WTC11 (cell line): Measurements from ENCODE around the gene WDFY3. TPM values are rescaled to one million over a fixed set of nuclear protein-coding genes. Genes with fewer than 3 reads are reported as not detected.

ENCODE experiments used
- ATAC-seq: fragments of 200-7000 bp; cut with Tn5 transposase; 2 replicates; pipeline ENCODE4 v1.10.0; 2021; ENCODE audit warnings: mild to moderate bottlenecking, moderate library complexity
- CTCF ChIA-PET: fragments of 300-600 bp; sonication (Branson Sonifier 250); formaldehyde crosslinking; loops from one replicate; lab custom pipeline; 2021; ENCODE audit warnings: antibody characterized with exemption; lab: Charles Lee
- POLR2A ChIA-PET: fragments of 350-600 bp; sonication (Branson Sonifier 250); formaldehyde crosslinking; loops from one replicate; lab custom pipeline; 2021; ENCODE audit warnings: antibody characterized with exemption; lab: Charles Lee
- DNase-seq: peaks from one replicate; pipeline ENCODE4 v3.0.0; 2021; ENCODE audit warnings: low spot score
- H3K27ac Mint-ChIP-seq: 2 replicates; pipeline ENCODE4 v1.8.0; 2021; ENCODE audit warnings: mixed read lengths
- H3K27me3 Mint-ChIP-seq: 2 replicates; pipeline ENCODE4 v1.8.0; 2021; ENCODE audit warnings: low read depth, mild to moderate bottlenecking, moderate library complexity, mixed read lengths
- H3K36me3 Mint-ChIP-seq: 2 replicates; pipeline ENCODE4 v1.8.0; 2021; ENCODE audit warnings: mixed read lengths
- H3K4me1 Mint-ChIP-seq: 2 replicates; pipeline ENCODE4 v1.8.0; 2022; ENCODE audit warnings: mixed read lengths
- H3K4me3 Mint-ChIP-seq: 2 replicates; pipeline ENCODE4 v1.8.0; 2021; ENCODE audit warnings: mild to moderate bottlenecking, moderate library complexity, mixed read lengths
- H3K9me3 Mint-ChIP-seq: 2 replicates; pipeline ENCODE4 v1.8.0; 2021; ENCODE audit warnings: mixed read lengths
- CREM ChIP-seq: sonication (generic); formaldehyde crosslinking; IDR thresholded peaks from 2 replicates; pipeline ENCODE4 v1.8.1; 2022; ENCODE audit warnings: mild to moderate bottlenecking, missing genetic modification reagents, moderate library complexity
- ESRRA ChIP-seq: sonication (generic); formaldehyde crosslinking; IDR thresholded peaks from 2 replicates; pipeline ENCODE4 v1.8.1; 2022; ENCODE audit warnings: mild to moderate bottlenecking, missing genetic modification reagents, borderline replicate concordance
- FOXK1 ChIP-seq: sonication (generic); formaldehyde crosslinking; IDR thresholded peaks from 2 replicates; pipeline ENCODE4 v1.8.0; 2022; ENCODE audit warnings: mild to moderate bottlenecking, moderate library complexity, missing genetic modification reagents
- KAT7 ChIP-seq: sonication (generic); formaldehyde crosslinking; IDR thresholded peaks from 2 replicates; pipeline ENCODE4 v1.8.1; 2023; ENCODE audit warnings: missing genetic modification reagents, mild to moderate bottlenecking, borderline replicate concordance
- NFATC4 ChIP-seq: fragments of 250-450 bp; sonication (Bioruptor Pico); IDR thresholded peaks from 2 replicates; pipeline ENCODE4 v1.9.0; 2021; ENCODE audit warnings: mild to moderate bottlenecking
- NFYB ChIP-seq: sonication (generic); formaldehyde crosslinking; conservative IDR thresholded peaks from 2 replicates; pipeline ENCODE4 v1.8.0; 2022; ENCODE audit warnings: low read depth, missing genetic modification reagents
- RORB ChIP-seq: fragments of 250-450 bp; sonication (Bioruptor Pico); IDR thresholded peaks from 2 replicates; pipeline ENCODE4 v1.9.0; 2021; ENCODE audit warnings: mild to moderate bottlenecking
- ZNF232 ChIP-seq: sonication (generic); formaldehyde crosslinking; IDR thresholded peaks from 2 replicates; pipeline ENCODE4 v1.8.0; 2022; ENCODE audit warnings: mild to moderate bottlenecking, missing genetic modification reagents
- ZNF671 ChIP-seq: fragments of 250-450 bp; sonication (Bioruptor Pico); IDR thresholded peaks from 2 replicates; pipeline ENCODE4 v1.8.0; 2021; ENCODE audit warnings: mild to moderate bottlenecking
- total RNA-seq: library from RNA; stranded (reverse); gene quantifications from 3 replicates; pipeline ENCODE4 v1.2.3, GENCODE V29; 2021
- TF ChIP-seq, protein P1 (sequence below): sonication (generic); formaldehyde crosslinking; IDR thresholded peaks from 2 replicates; pipeline ENCODE4 v1.8.0; 2022; ENCODE audit warnings: missing genetic modification reagents
- TF ChIP-seq, protein P2 (sequence below): sonication (generic); formaldehyde crosslinking; IDR thresholded peaks from 2 replicates; pipeline ENCODE4 v1.8.0; 2023; ENCODE audit warnings: missing genetic modification reagents
- TF ChIP-seq, protein P3 (sequence below): sonication (generic); formaldehyde crosslinking; IDR thresholded peaks from 2 replicates; pipeline ENCODE4 v1.8.1; 2023; ENCODE audit warnings: mild to moderate bottlenecking, missing genetic modification reagents
- TF ChIP-seq, protein P4 (sequence below): sonication (generic); formaldehyde crosslinking; IDR thresholded peaks from 2 replicates; pipeline ENCODE4 v1.8.0; 2023; ENCODE audit warnings: missing genetic modification reagents, mild to moderate bottlenecking, borderline replicate concordance
- TF ChIP-seq, protein P5 (sequence below): sonication (generic); formaldehyde crosslinking; IDR thresholded peaks from 2 replicates; pipeline ENCODE4 v1.8.0; 2022; ENCODE audit warnings: mild to moderate bottlenecking, missing genetic modification reagents
- TF ChIP-seq, protein P6 (sequence below): sonication (generic); formaldehyde crosslinking; IDR thresholded peaks from 2 replicates; pipeline ENCODE4 v1.8.0; 2022; ENCODE audit warnings: mild to moderate bottlenecking, missing genetic modification reagents
- TF ChIP-seq, protein P7 (sequence below): sonication (generic); formaldehyde crosslinking; IDR thresholded peaks from 2 replicates; pipeline ENCODE4 v1.8.1; 2023; ENCODE audit warnings: mild to moderate bottlenecking, missing genetic modification reagents, borderline replicate concordance

WDFY3 gene
- total RNA-seq, 1 experiment from 2014 or later = 77.2 TPM

DNA sequence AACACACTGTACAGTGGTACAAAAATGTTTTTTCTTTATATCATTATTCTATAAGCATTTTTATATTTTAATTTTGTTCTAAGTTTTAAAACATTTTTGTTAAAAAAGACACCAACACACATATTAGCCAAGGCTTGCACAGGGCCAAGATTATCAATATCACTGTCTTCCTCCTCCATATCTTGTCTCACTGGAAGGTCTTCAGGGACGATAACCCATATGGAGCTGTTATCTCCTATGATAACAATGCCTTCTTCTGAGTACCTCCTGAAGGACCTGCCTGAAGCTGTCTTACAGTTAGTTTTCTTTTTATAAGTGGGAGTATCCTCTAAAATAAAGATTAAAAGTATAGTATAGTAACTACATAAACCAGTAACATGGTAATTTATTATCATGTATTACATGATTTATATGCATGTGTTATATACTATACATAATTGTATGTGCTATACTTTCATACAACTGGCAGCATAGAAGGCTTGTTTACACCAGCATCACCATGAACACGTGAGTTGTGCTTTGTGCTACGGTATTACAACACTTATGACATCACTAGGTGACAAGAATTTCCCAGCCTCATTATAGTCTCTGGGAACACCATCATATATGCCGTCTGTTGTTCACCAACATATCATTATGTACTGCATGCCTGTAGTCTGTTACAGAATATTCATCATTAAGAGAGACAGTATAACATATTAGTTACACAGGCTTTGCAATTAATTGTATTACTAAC is 90.7 kb downstream of the WDFY3 start (continued):
- TF ChIP-seq, protein P1, sequence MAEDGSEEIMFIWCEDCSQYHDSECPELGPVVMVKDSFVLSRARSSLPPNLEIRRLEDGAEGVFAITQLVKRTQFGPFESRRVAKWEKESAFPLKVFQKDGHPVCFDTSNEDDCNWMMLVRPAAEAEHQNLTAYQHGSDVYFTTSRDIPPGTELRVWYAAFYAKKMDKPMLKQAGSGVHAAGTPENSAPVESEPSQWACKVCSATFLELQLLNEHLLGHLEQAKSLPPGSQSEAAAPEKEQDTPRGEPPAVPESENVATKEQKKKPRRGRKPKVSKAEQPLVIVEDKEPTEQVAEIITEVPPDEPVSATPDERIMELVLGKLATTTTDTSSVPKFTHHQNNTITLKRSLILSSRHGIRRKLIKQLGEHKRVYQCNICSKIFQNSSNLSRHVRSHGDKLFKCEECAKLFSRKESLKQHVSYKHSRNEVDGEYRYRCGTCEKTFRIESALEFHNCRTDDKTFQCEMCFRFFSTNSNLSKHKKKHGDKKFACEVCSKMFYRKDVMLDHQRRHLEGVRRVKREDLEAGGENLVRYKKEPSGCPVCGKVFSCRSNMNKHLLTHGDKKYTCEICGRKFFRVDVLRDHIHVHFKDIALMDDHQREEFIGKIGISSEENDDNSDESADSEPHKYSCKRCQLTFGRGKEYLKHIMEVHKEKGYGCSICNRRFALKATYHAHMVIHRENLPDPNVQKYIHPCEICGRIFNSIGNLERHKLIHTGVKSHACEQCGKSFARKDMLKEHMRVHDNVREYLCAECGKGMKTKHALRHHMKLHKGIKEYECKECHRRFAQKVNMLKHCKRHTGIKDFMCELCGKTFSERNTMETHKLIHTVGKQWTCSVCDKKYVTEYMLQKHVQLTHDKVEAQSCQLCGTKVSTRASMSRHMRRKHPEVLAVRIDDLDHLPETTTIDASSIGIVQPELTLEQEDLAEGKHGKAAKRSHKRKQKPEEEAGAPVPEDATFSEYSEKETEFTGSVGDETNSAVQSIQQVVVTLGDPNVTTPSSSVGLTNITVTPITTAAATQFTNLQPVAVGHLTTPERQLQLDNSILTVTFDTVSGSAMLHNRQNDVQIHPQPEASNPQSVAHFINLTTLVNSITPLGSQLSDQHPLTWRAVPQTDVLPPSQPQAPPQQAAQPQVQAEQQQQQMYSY (CRISPR knock-in tag) = no peak
- TF ChIP-seq NFYB (CRISPR knock-in tag) (no peak), RORB (CRISPR knock-in tag) (no peak)

DNA sequence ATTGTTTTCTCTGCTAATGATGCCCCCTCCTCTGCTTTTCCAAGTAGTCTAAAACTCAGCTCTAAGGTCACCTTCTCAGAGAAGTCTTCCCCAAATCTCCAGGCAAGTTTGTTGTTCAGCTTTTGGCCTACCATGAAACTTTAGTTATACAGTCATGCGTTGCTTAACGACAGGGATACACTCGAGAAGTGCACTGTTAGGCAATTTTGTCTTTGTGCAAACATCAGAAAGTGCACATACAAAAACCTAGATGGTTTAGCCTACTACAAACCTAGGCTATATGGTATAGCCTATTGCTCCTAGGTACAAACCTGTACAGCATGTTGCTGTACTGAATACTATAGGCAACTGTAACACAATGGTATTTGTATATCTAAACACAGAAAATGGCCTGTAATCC is 91.9 kb downstream of the WDFY3 start:
- H3K27me3 Mint-ChIP-seq = no peaks in the 10 kb centered on the region
- no peak for ATAC-seq

More for the DNA sequence above, 91.9 kb downstream of the WDFY3 start:
- CTCF ChIA-PET = no interaction called here
- H3K27ac Mint-ChIP-seq = peak overlapping the region; percentile 73
- no peaks in the 10 kb centered on the region for H3K9me3 Mint-ChIP-seq
- peaks cover 45% of the 10 kb centered on the region for H3K4me1 Mint-ChIP-seq
- POLR2A ChIA-PET = interaction anchor here (0.7 kb wide), 1 partner anchor 27 kb away, joined by 3 read pairs; no protein-coding TSS in a partner anchor
- H3K4me3 Mint-ChIP-seq = no peak overlapping the region
- no peak for DNase-seq
- 0 out of 2 replicates have a peak, but pooled peaks cover 2% of the 10 kb centered on the region for H3K36me3 Mint-ChIP-seq
- TF ChIP-seq, protein P2, sequence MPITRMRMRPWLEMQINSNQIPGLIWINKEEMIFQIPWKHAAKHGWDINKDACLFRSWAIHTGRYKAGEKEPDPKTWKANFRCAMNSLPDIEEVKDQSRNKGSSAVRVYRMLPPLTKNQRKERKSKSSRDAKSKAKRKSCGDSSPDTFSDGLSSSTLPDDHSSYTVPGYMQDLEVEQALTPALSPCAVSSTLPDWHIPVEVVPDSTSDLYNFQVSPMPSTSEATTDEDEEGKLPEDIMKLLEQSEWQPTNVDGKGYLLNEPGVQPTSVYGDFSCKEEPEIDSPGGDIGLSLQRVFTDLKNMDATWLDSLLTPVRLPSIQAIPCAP (CRISPR knock-in tag) = no peak
- TF ChIP-seq KAT7 (CRISPR knock-in tag) = no peak
- TF ChIP-seq FOXK1 (CRISPR knock-in tag) = no peak
- TF ChIP-seq ZNF671 (CRISPR knock-in tag) = no peak
- TF ChIP-seq, protein P3, sequence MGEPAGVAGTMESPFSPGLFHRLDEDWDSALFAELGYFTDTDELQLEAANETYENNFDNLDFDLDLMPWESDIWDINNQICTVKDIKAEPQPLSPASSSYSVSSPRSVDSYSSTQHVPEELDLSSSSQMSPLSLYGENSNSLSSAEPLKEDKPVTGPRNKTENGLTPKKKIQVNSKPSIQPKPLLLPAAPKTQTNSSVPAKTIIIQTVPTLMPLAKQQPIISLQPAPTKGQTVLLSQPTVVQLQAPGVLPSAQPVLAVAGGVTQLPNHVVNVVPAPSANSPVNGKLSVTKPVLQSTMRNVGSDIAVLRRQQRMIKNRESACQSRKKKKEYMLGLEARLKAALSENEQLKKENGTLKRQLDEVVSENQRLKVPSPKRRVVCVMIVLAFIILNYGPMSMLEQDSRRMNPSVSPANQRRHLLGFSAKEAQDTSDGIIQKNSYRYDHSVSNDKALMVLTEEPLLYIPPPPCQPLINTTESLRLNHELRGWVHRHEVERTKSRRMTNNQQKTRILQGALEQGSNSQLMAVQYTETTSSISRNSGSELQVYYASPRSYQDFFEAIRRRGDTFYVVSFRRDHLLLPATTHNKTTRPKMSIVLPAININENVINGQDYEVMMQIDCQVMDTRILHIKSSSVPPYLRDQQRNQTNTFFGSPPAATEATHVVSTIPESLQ (CRISPR knock-in tag) = no peak
- TF ChIP-seq ESRRA = no peak
- TF ChIP-seq, protein P4, sequence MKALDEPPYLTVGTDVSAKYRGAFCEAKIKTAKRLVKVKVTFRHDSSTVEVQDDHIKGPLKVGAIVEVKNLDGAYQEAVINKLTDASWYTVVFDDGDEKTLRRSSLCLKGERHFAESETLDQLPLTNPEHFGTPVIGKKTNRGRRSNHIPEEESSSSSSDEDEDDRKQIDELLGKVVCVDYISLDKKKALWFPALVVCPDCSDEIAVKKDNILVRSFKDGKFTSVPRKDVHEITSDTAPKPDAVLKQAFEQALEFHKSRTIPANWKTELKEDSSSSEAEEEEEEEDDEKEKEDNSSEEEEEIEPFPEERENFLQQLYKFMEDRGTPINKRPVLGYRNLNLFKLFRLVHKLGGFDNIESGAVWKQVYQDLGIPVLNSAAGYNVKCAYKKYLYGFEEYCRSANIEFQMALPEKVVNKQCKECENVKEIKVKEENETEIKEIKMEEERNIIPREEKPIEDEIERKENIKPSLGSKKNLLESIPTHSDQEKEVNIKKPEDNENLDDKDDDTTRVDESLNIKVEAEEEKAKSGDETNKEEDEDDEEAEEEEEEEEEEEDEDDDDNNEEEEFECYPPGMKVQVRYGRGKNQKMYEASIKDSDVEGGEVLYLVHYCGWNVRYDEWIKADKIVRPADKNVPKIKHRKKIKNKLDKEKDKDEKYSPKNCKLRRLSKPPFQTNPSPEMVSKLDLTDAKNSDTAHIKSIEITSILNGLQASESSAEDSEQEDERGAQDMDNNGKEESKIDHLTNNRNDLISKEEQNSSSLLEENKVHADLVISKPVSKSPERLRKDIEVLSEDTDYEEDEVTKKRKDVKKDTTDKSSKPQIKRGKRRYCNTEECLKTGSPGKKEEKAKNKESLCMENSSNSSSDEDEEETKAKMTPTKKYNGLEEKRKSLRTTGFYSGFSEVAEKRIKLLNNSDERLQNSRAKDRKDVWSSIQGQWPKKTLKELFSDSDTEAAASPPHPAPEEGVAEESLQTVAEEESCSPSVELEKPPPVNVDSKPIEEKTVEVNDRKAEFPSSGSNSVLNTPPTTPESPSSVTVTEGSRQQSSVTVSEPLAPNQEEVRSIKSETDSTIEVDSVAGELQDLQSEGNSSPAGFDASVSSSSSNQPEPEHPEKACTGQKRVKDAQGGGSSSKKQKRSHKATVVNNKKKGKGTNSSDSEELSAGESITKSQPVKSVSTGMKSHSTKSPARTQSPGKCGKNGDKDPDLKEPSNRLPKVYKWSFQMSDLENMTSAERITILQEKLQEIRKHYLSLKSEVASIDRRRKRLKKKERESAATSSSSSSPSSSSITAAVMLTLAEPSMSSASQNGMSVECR = no peak
- TF ChIP-seq, protein P5, sequence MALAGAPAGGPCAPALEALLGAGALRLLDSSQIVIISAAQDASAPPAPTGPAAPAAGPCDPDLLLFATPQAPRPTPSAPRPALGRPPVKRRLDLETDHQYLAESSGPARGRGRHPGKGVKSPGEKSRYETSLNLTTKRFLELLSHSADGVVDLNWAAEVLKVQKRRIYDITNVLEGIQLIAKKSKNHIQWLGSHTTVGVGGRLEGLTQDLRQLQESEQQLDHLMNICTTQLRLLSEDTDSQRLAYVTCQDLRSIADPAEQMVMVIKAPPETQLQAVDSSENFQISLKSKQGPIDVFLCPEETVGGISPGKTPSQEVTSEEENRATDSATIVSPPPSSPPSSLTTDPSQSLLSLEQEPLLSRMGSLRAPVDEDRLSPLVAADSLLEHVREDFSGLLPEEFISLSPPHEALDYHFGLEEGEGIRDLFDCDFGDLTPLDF (CRISPR knock-in tag) = no peak
- no peak for TF ChIP-seq NFATC4 (CRISPR knock-in tag)
- TF ChIP-seq, protein P6, sequence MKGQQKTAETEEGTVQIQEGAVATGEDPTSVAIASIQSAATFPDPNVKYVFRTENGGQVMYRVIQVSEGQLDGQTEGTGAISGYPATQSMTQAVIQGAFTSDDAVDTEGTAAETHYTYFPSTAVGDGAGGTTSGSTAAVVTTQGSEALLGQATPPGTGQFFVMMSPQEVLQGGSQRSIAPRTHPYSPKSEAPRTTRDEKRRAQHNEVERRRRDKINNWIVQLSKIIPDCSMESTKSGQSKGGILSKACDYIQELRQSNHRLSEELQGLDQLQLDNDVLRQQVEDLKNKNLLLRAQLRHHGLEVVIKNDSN (CRISPR knock-in tag) = no peak
- TF ChIP-seq ZNF232 (CRISPR knock-in tag) = no peak
- no peak for TF ChIP-seq CREM (CRISPR knock-in tag)
- TF ChIP-seq, protein P7, sequence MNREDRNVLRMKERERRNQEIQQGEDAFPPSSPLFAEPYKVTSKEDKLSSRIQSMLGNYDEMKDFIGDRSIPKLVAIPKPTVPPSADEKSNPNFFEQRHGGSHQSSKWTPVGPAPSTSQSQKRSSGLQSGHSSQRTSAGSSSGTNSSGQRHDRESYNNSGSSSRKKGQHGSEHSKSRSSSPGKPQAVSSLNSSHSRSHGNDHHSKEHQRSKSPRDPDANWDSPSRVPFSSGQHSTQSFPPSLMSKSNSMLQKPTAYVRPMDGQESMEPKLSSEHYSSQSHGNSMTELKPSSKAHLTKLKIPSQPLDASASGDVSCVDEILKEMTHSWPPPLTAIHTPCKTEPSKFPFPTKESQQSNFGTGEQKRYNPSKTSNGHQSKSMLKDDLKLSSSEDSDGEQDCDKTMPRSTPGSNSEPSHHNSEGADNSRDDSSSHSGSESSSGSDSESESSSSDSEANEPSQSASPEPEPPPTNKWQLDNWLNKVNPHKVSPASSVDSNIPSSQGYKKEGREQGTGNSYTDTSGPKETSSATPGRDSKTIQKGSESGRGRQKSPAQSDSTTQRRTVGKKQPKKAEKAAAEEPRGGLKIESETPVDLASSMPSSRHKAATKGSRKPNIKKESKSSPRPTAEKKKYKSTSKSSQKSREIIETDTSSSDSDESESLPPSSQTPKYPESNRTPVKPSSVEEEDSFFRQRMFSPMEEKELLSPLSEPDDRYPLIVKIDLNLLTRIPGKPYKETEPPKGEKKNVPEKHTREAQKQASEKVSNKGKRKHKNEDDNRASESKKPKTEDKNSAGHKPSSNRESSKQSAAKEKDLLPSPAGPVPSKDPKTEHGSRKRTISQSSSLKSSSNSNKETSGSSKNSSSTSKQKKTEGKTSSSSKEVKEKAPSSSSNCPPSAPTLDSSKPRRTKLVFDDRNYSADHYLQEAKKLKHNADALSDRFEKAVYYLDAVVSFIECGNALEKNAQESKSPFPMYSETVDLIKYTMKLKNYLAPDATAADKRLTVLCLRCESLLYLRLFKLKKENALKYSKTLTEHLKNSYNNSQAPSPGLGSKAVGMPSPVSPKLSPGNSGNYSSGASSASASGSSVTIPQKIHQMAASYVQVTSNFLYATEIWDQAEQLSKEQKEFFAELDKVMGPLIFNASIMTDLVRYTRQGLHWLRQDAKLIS = no peak
- no peak for TF ChIP-seq RORB (CRISPR knock-in tag)
